Upper lobe of right lung (tissue), 1 donor: ENCODE results near the gene ISYNA1. TPM values are rescaled to one million over a fixed set of nuclear protein-coding genes. Genes with fewer than 3 reads are reported as not detected.

Experiments used
- ATAC-seq: fragments of 200-7000 bp; cut with Tn5 transposase; one replicate; pipeline ENCODE4 v1.9.1; 2020; ENCODE audit warnings: mild to moderate bottlenecking, moderate library complexity
- DNase-seq: peaks from one replicate; pipeline ENCODE4 v3.0.0-alpha.2; 2020
- H3K27ac ChIP-seq: fragments of 200-600 bp; one replicate; pipeline ENCODE4 v1.8.0; 2022
- H3K27me3 ChIP-seq: fragments of 200-600 bp; one replicate; pipeline ENCODE4 v1.8.0; 2022; ENCODE audit warnings: mild to moderate bottlenecking
- H3K36me3 ChIP-seq: fragments of 200-600 bp; one replicate; pipeline ENCODE4 v1.8.0; 2022
- H3K4me1 ChIP-seq: fragments of 200-600 bp; one replicate; pipeline ENCODE4 v1.8.0; 2022
- H3K4me3 ChIP-seq: fragments of 200-600 bp; one replicate; pipeline ENCODE4 v1.8.0; 2022; ENCODE audit warnings: mild to moderate bottlenecking
- H3K9me3 ChIP-seq: fragments of 200-600 bp; one replicate; pipeline ENCODE4 v1.8.0; 2022
- intact Hi-C: fragments of 100-400 bp; cut with DNase I; formaldehyde crosslinking; loops from one replicate; pipeline ENCODE4 v1.11.0; 2022
- total RNA-seq: library from RNA; stranded (reverse); fragmentation: NEBNext Ultra II Directional; extraction: Animal tissue kit (Norgen Biotek cat#: 25700); gene quantifications from one replicate; pipeline ENCODE4 v1.2.1, GENCODE V29; 2021
- TF ChIP-seq, protein P1 (sequence below): fragments of 200-600 bp; IDR thresholded peaks from one replicate; pipeline ENCODE4 v1.8.0; 2022; ENCODE audit warnings: antibody characterized with exemption
- donor health status: DM: no; HTN: yes; CAD: no; lungs with severe emphysema.

The ISYNA1 gene
- total RNA-seq, 1 donor from 2014 or later, result 34.6 TPM

- no peaks in the 10 kb centered on the region for H3K36me3 ChIP-seq
- no peaks in the 10 kb centered on the region for H3K9me3 ChIP-seq
- H3K4me3 ChIP-seq, result peak overlapping the region; percentile 45
- H3K4me1 ChIP-seq, result peaks cover 28% of the 10 kb centered on the region
- TF ChIP-seq, protein P1, sequence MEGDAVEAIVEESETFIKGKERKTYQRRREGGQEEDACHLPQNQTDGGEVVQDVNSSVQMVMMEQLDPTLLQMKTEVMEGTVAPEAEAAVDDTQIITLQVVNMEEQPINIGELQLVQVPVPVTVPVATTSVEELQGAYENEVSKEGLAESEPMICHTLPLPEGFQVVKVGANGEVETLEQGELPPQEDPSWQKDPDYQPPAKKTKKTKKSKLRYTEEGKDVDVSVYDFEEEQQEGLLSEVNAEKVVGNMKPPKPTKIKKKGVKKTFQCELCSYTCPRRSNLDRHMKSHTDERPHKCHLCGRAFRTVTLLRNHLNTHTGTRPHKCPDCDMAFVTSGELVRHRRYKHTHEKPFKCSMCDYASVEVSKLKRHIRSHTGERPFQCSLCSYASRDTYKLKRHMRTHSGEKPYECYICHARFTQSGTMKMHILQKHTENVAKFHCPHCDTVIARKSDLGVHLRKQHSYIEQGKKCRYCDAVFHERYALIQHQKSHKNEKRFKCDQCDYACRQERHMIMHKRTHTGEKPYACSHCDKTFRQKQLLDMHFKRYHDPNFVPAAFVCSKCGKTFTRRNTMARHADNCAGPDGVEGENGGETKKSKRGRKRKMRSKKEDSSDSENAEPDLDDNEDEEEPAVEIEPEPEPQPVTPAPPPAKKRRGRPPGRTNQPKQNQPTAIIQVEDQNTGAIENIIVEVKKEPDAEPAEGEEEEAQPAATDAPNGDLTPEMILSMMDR, result no peak
- no peaks in the 10 kb centered on the region for H3K27me3 ChIP-seq
- ATAC-seq, result no peak
- DNase-seq, result no peak
- no peak overlapping the region for H3K27ac ChIP-seq
- intact Hi-C loops, result no loop called here
Measured at GRCh38 chr19:18434411-18435175, 3.3 kb downstream of the ISYNA1 start.

DNA sequence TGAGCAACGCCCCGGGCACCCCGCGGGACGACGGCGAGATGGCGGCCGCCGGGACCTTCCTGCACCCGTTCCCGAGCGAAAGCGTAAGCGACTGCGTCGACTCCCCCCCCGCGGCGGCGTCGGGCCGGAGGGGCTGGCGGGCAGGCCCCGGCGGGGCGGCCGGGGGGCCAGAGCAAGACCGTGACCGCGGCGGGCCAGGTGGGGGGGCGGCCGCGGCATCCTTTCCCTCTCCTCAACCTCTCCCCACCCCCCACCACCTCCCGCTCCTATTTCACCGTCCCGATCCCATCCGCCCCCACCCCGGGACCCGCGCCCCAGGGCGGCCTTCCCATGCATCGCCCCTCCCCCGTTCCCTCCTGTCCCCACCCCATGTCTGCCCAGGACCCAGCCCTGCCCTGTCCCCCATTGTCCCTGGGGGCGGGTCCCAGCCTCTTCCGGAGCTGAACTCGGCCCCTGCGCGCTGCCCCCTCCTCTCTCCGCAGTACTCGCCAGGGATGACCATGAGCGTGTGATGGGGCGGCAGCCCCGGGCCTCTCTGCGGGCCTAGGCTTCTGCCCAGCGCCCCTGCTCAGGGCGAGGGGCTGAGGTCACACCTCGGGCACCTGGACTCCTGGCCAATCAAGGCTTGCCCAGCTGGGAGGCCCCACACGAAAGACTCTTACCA is 4.1 kb downstream of the ISYNA1 start:
- DNase-seq, result no peak
- intact Hi-C loops, result no loop called here

DNA sequence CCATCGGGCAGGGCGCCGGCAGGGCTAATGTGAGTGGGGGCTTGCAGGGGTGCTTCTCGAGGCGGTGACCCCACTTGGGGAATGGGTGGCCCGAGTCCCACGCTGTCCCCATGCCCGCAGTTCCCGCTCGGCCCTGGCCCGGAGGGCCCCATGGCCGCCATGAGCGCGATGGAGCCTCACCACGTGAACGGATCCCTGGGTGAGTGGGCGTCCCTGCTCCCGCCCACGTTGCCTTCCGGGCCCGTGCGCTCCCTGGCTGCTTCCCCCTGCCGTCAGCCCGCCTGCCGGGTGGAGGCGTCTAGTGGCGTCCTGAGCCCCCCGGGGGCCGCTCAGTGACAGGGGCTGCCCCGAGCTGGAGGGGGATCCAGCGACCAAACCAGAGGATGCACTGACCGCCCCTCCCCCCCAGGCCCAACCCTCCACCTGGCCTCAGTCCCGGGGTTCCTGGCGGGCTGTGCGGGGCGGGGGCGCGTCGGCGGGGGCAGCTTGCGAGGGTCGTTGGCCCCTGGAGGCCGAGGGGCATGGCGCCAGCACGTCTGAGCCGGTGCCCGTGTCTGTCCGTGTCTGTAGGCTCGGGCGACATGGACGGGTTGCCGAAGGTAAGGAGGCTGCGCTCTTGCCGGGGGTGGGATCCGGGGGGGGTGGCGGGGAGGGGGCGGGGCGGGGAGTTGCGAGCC is 4.8 kb downstream of the ISYNA1 start:
- H3K27ac ChIP-seq, result no peak overlapping the region
- H3K4me1 ChIP-seq, result peaks cover 30% of the 10 kb centered on the region
- TF ChIP-seq, protein P1, result no peak
- H3K4me3 ChIP-seq, result peak overlapping the region; percentile 45
- H3K27me3 ChIP-seq, result no peaks in the 10 kb centered on the region
- H3K36me3 ChIP-seq, result no peaks in the 10 kb centered on the region
- DNase-seq (no peak), ATAC-seq (peak; percentile 1)
- no peaks in the 10 kb centered on the region for H3K9me3 ChIP-seq
- intact Hi-C loops, result no loop called here

More for the DNA sequence above, 4.1 kb downstream of the ISYNA1 start:
- no peaks in the 10 kb centered on the region for H3K9me3 ChIP-seq
- H3K4me1 ChIP-seq, result peaks cover 32% of the 10 kb centered on the region
- no peak overlapping the region for H3K27ac ChIP-seq
- H3K36me3 ChIP-seq, result no peaks in the 10 kb centered on the region
- peak overlapping the region; percentile 45 for H3K4me3 ChIP-seq
- no peak for ATAC-seq
- TF ChIP-seq, protein P1, result no peak
- no peaks in the 10 kb centered on the region for H3K27me3 ChIP-seq

- H3K4me3 ChIP-seq, result peak overlapping the region; percentile 45
- no peak for DNase-seq
- peaks cover 29% of the 10 kb centered on the region for H3K4me1 ChIP-seq
- H3K27me3 ChIP-seq, result no peaks in the 10 kb centered on the region
- ATAC-seq, result no peak
- no peaks in the 10 kb centered on the region for H3K36me3 ChIP-seq
- intact Hi-C loops, result no loop called here
- H3K9me3 ChIP-seq, result no peaks in the 10 kb centered on the region
- H3K27ac ChIP-seq, result no peak overlapping the region
- TF ChIP-seq, protein P1, result no peak
Measured at GRCh38 chr19:18432275-18433014, 5.5 kb downstream of the ISYNA1 start.

DNA sequence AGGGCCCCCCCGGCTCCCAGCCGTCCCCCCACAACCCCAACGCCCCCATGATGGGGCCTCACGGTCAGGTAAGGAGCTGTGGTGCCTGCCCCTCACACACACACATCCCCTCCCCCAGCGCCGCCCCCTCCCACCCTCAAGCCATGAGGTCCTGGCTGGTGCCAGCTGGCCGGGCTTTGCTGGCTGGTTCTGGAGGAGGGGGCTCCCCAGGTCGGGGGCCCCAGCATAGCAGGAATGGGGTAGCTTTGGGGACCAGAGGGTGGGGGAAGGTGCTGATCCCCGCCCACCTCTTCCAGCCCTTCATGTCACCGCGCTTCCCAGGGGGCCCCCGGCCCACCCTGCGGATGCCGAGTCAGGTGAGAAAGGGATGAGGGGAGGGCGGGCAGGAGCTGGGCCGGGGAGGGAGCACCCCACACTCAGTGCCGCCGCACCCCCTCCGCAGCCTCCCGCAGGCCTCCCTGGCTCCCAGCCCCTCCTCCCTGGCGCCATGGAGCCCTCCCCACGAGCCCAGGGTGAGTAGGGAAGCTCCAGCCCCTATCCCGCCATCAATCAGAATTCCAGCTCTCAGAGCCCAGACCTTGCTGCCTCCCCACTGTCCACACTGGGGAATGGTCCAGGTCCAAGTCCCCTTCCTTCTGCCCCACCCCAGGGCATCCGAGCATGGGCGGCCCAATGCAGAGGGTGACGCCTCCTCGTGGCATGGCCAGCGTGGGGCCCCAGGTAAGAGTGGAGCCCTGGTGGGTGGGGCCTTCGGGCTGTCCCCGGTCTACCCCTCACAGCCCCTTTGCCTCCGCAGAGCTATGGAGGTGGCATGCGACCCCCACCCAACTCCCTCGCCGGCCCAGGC is 6.4 kb downstream of the ISYNA1 start:
- TF ChIP-seq, protein P1, result no peak
- H3K36me3 ChIP-seq, result no peaks in the 10 kb centered on the region
- H3K4me3 ChIP-seq, result no peak overlapping the region
- H3K4me1 ChIP-seq, result peaks cover 24% of the 10 kb centered on the region
- no peaks in the 10 kb centered on the region for H3K9me3 ChIP-seq
- intact Hi-C loops, result no loop called here
- no peak overlapping the region for H3K27ac ChIP-seq
- no peak for DNase-seq
- ATAC-seq, result no peak
- H3K27me3 ChIP-seq, result no peaks in the 10 kb centered on the region
